OCI-LY1 (cell line): ENCODE measurements around the gene CDH3.

ENCODE experiments used
- H2AFZ ChIP-seq: fragments of 200-600 bp; sonication (generic), shearing (Covaris generic); 2 replicates; pipeline ENCODE4 v1.6.0; 2014; ENCODE audit warnings: antibody characterized with exemption, mild to moderate bottlenecking, low read length
- H3F3A ChIP-seq: fragments of 200-600 bp; sonication (generic), shearing (Covaris generic); 2 replicates; pipeline ENCODE4 v1.6.0; 2014; ENCODE audit warnings: mild to moderate bottlenecking, antibody characterized with exemption, low read length, moderate library complexity; ENCODE audit not compliant: insufficient read depth
- H3K27ac ChIP-seq: fragments of 200-600 bp; sonication (generic); 2 replicates; pipeline ENCODE4 v1.5.1; 2014; ENCODE audit warnings: low read length, mixed run types, mild to moderate bottlenecking, low read depth; ENCODE audit not compliant: poor library complexity, severe bottlenecking
- H3K27me3 ChIP-seq: fragments of 200-600 bp; sonication (generic); 2 replicates; pipeline ENCODE4 v1.6.0; 2014; ENCODE audit warnings: antibody characterized with exemption, mild to moderate bottlenecking, low read length, moderate library complexity; ENCODE audit not compliant: insufficient read depth
- H3K36me3 ChIP-seq: fragments of 200-600 bp; sonication (generic); 2 replicates; pipeline ENCODE4 v1.6.1; 2014; ENCODE audit warnings: mild to moderate bottlenecking, antibody characterized with exemption, low read length, moderate library complexity, mixed read lengths; ENCODE audit not compliant: insufficient read depth
- H3K4me1 ChIP-seq: fragments of 200-600 bp; sonication (generic); 2 replicates; pipeline ENCODE4 v1.5.1; 2014; ENCODE audit warnings: mild to moderate bottlenecking, low read length, moderate library complexity; ENCODE audit not compliant: insufficient read depth, severe bottlenecking
- H3K4me2 ChIP-seq: fragments of 200-600 bp; sonication (generic), shearing (Covaris generic); 2 replicates; pipeline ENCODE4 v1.6.1; 2014; ENCODE audit warnings: low read length
- H3K4me3 ChIP-seq: fragments of 200-600 bp; sonication (generic); 2 replicates; pipeline ENCODE4 v1.5.1; 2014; ENCODE audit warnings: low read length, low read depth, mild to moderate bottlenecking, mixed read lengths; ENCODE audit not compliant: poor library complexity, severe bottlenecking
- H3K79me2 ChIP-seq: fragments of 200-600 bp; shearing (Covaris generic); 2 replicates; pipeline ENCODE4 v1.6.1; 2016; ENCODE audit warnings: mixed run types, low read length, mixed read lengths; ENCODE audit not compliant: insufficient read depth
- H3K9ac ChIP-seq: fragments of 200-600 bp; sonication (generic), shearing (Covaris generic); 2 replicates; pipeline ENCODE4 v1.6.1; 2014; ENCODE audit warnings: mild to moderate bottlenecking, low read length, mixed read lengths
- H3K9me2 ChIP-seq: fragments of 200-600 bp; sonication (generic), shearing (Covaris generic); 2 replicates; pipeline ENCODE4 v1.6.1; 2014; ENCODE audit warnings: low read depth, mild to moderate bottlenecking, low read length, mixed read lengths
- H3K9me3 ChIP-seq: fragments of 200-600 bp; shearing (Covaris generic); 2 replicates; pipeline ENCODE4 v1.6.1; 2014; ENCODE audit warnings: low read length, mixed read lengths
- H4K20me1 ChIP-seq: fragments of 200-600 bp; sonication (generic), shearing (Covaris generic); 2 replicates; pipeline ENCODE4 v1.6.0; 2016; ENCODE audit warnings: mild to moderate bottlenecking, low read length; ENCODE audit not compliant: insufficient read depth
- EZH2 ChIP-seq: fragments of 200-600 bp; sonication (generic), shearing (Covaris generic); IDR thresholded peaks from 2 replicates; pipeline ENCODE4 v1.8.0; 2017; ENCODE audit warnings: borderline replicate concordance, mixed run types, mild to moderate bottlenecking, antibody characterized with exemption, low read length, moderate library complexity, mixed read lengths
- TF ChIP-seq, protein P1 (sequence below): fragments of 200-600 bp; sonication (generic), shearing (Covaris generic); IDR thresholded peaks from 2 replicates; pipeline ENCODE4 v1.5.1; 2017; ENCODE audit warnings: mild to moderate bottlenecking, antibody characterized with exemption, low read length, moderate library complexity, mixed read lengths

The CDH3 gene

DNA sequence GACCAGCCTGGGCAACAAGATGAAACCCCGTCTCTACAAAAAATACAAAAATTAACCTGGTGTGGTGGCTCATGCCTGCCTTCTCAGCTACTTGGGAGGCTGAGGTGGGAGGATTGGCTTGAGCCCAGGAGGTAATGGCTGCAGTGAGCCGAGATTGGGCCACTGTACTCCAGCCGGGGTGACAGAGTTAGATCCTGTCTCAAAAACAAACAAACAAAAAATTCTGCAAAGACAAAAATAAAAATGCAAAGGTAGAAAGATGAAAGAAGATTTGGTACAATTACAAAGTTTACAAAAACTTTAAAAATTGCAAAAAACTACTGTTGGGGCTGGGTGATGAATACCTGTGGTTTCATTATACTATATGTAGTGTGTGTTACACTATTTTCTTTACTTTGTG lies 86.5 kb downstream of the CDH3 start:
- Histone ChIP-seq H2AFZ (no peak overlapping the region), H3F3A (no peaks in the 10 kb centered on the region), H3K79me2 (no peaks in the 10 kb centered on the region), H3K36me3 (no peaks in the 10 kb centered on the region), H3K4me2 (no peak overlapping the region), H3K9me2 (no peaks in the 10 kb centered on the region), H4K20me1 (no peaks in the 10 kb centered on the region), H3K9ac (no peak overlapping the region), H3K27me3 (no peaks in the 10 kb centered on the region; the same call in 1 of the 2 replicates), H3K4me3 (no peak overlapping the region), H3K9me3 (no peaks in the 10 kb centered on the region), H3K27ac (no peak overlapping the region), H3K4me1 (no peaks in the 10 kb centered on the region)
- TF ChIP-seq EZH2: no peak
- TF ChIP-seq, protein P1, sequence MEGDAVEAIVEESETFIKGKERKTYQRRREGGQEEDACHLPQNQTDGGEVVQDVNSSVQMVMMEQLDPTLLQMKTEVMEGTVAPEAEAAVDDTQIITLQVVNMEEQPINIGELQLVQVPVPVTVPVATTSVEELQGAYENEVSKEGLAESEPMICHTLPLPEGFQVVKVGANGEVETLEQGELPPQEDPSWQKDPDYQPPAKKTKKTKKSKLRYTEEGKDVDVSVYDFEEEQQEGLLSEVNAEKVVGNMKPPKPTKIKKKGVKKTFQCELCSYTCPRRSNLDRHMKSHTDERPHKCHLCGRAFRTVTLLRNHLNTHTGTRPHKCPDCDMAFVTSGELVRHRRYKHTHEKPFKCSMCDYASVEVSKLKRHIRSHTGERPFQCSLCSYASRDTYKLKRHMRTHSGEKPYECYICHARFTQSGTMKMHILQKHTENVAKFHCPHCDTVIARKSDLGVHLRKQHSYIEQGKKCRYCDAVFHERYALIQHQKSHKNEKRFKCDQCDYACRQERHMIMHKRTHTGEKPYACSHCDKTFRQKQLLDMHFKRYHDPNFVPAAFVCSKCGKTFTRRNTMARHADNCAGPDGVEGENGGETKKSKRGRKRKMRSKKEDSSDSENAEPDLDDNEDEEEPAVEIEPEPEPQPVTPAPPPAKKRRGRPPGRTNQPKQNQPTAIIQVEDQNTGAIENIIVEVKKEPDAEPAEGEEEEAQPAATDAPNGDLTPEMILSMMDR: no peak

DNA sequence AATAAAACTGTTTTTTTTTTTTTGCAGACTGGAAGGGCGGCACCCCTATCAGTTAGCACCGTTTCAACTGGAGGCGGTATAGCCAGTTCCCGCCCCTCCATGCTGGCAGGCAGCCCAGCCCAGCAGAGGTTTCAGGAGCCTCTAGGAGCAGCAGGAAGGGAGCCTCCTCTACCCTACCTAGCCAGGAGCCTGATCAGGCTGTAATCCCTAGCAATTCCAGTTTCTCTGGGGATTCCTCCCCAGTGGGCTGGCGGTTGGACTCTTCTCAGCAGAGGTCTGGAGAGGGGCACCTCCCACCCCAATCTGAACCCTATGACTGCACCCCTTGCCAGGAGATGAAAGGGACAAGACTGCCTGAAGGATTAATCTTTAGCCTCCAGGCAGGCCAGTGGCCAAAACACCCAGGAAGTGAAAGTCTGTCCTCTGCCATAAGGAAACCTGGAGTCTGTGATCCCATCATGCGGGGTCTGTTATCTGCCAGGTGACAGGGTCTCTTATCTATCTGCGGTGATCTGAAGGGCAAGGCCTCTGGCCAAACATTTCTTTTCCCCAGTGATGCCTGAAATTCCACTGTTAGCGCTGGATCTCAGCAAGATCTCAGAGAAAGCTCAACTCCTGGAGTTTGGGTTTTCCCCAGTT lies 87.1 kb downstream of the CDH3 start:
- H3K36me3 ChIP-seq: no peaks in the 10 kb centered on the region
- no peaks in the 10 kb centered on the region for H4K20me1 ChIP-seq
- no peak overlapping the region for H3K4me2 ChIP-seq
- H2AFZ ChIP-seq: no peak overlapping the region
- H3K4me3 ChIP-seq: no peak overlapping the region
- no peaks in the 10 kb centered on the region for H3F3A ChIP-seq
- H3K4me1 ChIP-seq: no peaks in the 10 kb centered on the region
- H3K9me2 ChIP-seq: no peaks in the 10 kb centered on the region
- H3K27me3 ChIP-seq: no peaks in the 10 kb centered on the region; the same call in 1 of the 2 replicates
- H3K9ac ChIP-seq: no peak overlapping the region
- no peak for TF ChIP-seq EZH2
- TF ChIP-seq, protein P1: no peak
- no peaks in the 10 kb centered on the region for H3K79me2 ChIP-seq
- no peak overlapping the region for H3K27ac ChIP-seq
- no peaks in the 10 kb centered on the region for H3K9me3 ChIP-seq

DNA sequence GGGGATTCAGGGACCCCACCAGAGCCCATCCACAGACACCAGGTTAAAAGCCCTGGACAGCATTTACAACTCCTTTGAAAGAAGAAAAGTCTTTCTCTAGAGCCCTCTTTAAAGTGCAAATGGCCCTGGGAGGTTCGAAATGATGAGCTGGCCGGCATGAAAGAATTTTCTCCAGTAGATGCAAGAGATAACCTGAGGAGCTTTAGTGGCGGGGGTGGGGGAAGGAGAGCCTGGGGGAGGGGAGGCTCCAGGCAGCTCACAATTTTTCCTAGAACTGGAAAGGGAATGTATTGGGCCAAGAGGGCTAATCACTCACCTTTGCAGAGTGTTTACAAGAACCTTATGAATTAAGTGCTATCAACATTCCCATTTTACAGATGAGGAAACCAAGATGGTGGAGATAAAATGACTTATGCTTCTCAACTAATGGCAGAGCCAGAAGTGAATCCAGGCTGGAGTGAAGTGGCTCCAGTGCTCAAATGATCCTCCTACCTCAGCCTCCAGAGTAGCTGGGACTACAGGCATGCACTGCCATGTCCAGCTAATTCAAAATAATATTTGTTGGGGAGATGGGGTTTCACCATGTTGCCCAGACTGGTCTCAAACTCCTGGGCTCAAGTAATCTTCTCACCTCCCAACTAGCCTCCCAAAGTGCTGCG lies 87.8 kb downstream of the CDH3 start:
- H3K27me3 ChIP-seq: no peaks in the 10 kb centered on the region; the same call in 1 of the 2 replicates
- H3K9me3 ChIP-seq: no peaks in the 10 kb centered on the region
- H3F3A ChIP-seq: no peaks in the 10 kb centered on the region
- H3K4me2 ChIP-seq: no peak overlapping the region
- no peaks in the 10 kb centered on the region for H3K36me3 ChIP-seq
- no peak overlapping the region for H2AFZ ChIP-seq
- H4K20me1 ChIP-seq: no peaks in the 10 kb centered on the region
- no peaks in the 10 kb centered on the region for H3K9me2 ChIP-seq
- H3K27ac ChIP-seq: no peak overlapping the region
- H3K4me1 ChIP-seq: no peaks in the 10 kb centered on the region
- H3K4me3 ChIP-seq: no peak overlapping the region
- H3K79me2 ChIP-seq: no peaks in the 10 kb centered on the region
- TF ChIP-seq, protein P1: no peak
- H3K9ac ChIP-seq: no peak overlapping the region
